ENCODE data around the gene KRTAP5-10. TPM values are rescaled to one million over a fixed set of nuclear protein-coding genes. Genes with fewer than 3 reads are reported as not detected.
A peak's percentile ranks its signal among the peaks of the same experiment; 100 is the strongest.
"Not testable (repeated sequence)": the region's sequence is repeated elsewhere in the genome, so short reads cannot be mapped to it uniquely, and the experiment has no call there.

The KRTAP5-10 gene
- polyA plus RNA-seq, 1 of the 3 experiments (the other 2 are of a cell fraction), result not detected

DNA sequence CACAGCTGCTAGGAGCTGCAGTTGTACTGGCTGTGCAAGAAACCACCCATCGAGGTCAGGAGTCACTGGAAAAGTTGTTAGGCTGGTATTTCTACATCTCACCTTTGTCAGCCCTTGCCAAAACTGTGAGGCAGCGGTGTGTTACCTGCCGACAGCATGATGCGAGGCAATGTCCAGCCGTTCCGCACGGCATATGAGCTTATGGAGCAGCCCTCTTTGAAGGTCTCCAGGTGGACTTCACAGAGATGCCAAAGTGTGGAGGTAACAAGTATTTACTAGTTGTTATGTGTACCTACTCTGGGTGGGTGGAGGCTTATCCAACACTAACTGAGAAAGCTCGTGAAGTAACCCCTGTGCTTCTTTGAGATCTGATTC is 24.2 kb downstream of the KRTAP5-10 start:
- H4K20me1 ChIP-seq (ENCODE audit: insufficient read depth); H3K4me2 ChIP-seq; H3K4me3 ChIP-seq (ENCODE audit: low read depth in 2 of 2, low read length in 1 of 2); H3K79me2 ChIP-seq (ENCODE audit: insufficient read depth); H3K36me3 ChIP-seq (replicated peaks in 1 of 2; ENCODE audit: control insufficient read depth in 1 of 2, insufficient read depth in 2 of 2, low read length in 1 of 2); H3K9me3 ChIP-seq; H3F3A ChIP-seq (replicated peaks; ENCODE audit: insufficient read depth); POLR2A ChIA-PET; H3K9me2 ChIP-seq; H3K9ac ChIP-seq; H3K27me3 ChIP-seq (ENCODE audit: insufficient read depth); H3K27ac ChIP-seq (ENCODE audit: low read depth in 2 of 2, low read length in 1 of 2); H3K4me1 ChIP-seq (ENCODE audit: control insufficient read depth in 1 of 2, insufficient read depth in 2 of 2, low read depth in 1 of 2, low read length in 1 of 2); DNase-seq; H2AFZ ChIP-seq (ENCODE audit: low read depth): not testable (repeated sequence)
- CTCF ChIA-PET, result interaction anchor here (2.2 kb wide), 1 partner anchor 9 kb away, joined by 13 read pairs; no protein-coding TSS in a partner anchor
- 43% methylated on average over 6 of the region's 8 CpGs for WGBS (ENCODE audit: low lambda C conversion rate)

DNA sequence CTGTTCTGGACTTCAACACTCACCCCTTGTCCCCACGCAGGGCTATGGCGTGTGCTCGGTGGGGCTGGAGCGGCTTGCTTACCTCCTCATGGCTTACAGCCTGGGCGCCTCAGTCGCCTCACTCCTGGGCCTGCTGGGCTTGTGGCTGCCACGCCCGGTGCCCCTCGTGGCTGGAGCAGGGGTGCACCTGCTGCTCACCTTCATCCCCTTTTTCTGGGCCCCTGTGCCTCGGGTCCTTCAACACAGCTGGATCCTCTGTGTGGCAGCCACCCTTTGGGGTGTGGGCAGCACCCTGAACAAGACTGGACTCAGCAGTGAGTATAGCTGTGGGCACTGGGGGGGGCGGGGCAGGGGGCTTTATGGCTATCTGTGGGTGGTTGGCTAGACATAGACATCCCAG is 37.9 kb downstream of the KRTAP5-10 start:
- H3K36me3 ChIP-seq (replicated peaks in 1 of 2; ENCODE audit: control insufficient read depth in 1 of 2, insufficient read depth in 2 of 2, low read length in 1 of 2); CTCF ChIA-PET; H3K9ac ChIP-seq; H3F3A ChIP-seq (replicated peaks; ENCODE audit: insufficient read depth); H3K4me3 ChIP-seq (ENCODE audit: low read depth in 2 of 2, low read length in 1 of 2); H3K79me2 ChIP-seq (ENCODE audit: insufficient read depth); H3K27me3 ChIP-seq (ENCODE audit: insufficient read depth); POLR2A ChIA-PET; H3K27ac ChIP-seq (ENCODE audit: low read depth in 2 of 2, low read length in 1 of 2); H3K9me2 ChIP-seq; H3K9me3 ChIP-seq; H3K4me2 ChIP-seq; H4K20me1 ChIP-seq (ENCODE audit: insufficient read depth); H2AFZ ChIP-seq (ENCODE audit: low read depth); H3K4me1 ChIP-seq (ENCODE audit: control insufficient read depth in 1 of 2, insufficient read depth in 2 of 2, low read depth in 1 of 2, low read length in 1 of 2): not testable (repeated sequence)
- DNase-seq, result peak; percentile 2
- 0% methylated on average over 1 of the region's 11 CpGs for WGBS (ENCODE audit: low lambda C conversion rate)

DNA sequence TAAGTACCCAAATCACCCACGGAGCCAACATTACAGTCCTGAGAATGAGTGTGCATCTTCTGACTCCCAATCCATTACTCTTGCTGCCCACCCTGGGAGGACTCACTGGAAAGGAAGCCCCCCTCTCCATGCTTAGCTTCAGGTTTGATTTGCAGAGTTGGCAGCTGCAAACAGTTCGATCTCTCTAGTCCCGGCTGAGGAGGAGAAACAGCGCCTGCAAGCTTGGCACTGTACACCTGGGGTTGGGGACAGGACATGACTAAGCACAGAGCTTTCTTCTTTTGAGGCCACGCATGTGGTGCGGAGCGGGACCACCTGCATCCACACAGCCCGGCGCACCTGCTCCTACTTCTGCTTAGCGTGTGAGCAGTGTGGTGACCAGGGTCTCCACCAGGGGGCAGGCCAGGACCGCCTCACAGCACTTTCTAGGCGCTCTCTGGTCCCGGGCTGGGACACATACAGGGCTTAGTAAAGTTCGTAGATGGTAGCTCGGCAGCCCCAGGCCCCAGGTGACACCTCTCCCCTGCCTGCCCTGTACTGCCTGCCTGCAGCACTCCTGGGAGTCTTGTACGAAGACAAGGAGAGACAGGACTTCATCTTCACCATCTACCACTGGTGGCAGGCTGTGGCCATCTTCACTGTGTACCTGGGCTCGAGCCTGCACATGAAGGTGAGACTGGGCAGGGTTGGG is 39.6 kb downstream of the KRTAP5-10 start:
- H2AFZ ChIP-seq (ENCODE audit: low read depth); H3K27ac ChIP-seq (ENCODE audit: low read depth in 2 of 2, low read length in 1 of 2); H3K4me3 ChIP-seq (ENCODE audit: low read depth in 2 of 2, low read length in 1 of 2); H3K4me1 ChIP-seq (ENCODE audit: control insufficient read depth in 1 of 2, insufficient read depth in 2 of 2, low read depth in 1 of 2, low read length in 1 of 2); H3K9me2 ChIP-seq; H3K4me2 ChIP-seq; H3K36me3 ChIP-seq (replicated peaks in 1 of 2; ENCODE audit: control insufficient read depth in 1 of 2, insufficient read depth in 2 of 2, low read length in 1 of 2); H3K9ac ChIP-seq; H3K27me3 ChIP-seq (ENCODE audit: insufficient read depth); H4K20me1 ChIP-seq (ENCODE audit: insufficient read depth); POLR2A ChIA-PET; H3K9me3 ChIP-seq; CTCF ChIA-PET; H3F3A ChIP-seq (replicated peaks; ENCODE audit: insufficient read depth); H3K79me2 ChIP-seq (ENCODE audit: insufficient read depth): not testable (repeated sequence)
- 3% methylated on average over 10 of the region's 17 CpGs for WGBS (ENCODE audit: low lambda C conversion rate)
- peak; percentile 7 for DNase-seq
- TF ChIP-seq, protein P1, sequence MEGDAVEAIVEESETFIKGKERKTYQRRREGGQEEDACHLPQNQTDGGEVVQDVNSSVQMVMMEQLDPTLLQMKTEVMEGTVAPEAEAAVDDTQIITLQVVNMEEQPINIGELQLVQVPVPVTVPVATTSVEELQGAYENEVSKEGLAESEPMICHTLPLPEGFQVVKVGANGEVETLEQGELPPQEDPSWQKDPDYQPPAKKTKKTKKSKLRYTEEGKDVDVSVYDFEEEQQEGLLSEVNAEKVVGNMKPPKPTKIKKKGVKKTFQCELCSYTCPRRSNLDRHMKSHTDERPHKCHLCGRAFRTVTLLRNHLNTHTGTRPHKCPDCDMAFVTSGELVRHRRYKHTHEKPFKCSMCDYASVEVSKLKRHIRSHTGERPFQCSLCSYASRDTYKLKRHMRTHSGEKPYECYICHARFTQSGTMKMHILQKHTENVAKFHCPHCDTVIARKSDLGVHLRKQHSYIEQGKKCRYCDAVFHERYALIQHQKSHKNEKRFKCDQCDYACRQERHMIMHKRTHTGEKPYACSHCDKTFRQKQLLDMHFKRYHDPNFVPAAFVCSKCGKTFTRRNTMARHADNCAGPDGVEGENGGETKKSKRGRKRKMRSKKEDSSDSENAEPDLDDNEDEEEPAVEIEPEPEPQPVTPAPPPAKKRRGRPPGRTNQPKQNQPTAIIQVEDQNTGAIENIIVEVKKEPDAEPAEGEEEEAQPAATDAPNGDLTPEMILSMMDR (IDR thresholded peaks at IDR 0.05), result 0 out of 2 replicates have a peak, but pooled peaks have one; percentile 17

DNA sequence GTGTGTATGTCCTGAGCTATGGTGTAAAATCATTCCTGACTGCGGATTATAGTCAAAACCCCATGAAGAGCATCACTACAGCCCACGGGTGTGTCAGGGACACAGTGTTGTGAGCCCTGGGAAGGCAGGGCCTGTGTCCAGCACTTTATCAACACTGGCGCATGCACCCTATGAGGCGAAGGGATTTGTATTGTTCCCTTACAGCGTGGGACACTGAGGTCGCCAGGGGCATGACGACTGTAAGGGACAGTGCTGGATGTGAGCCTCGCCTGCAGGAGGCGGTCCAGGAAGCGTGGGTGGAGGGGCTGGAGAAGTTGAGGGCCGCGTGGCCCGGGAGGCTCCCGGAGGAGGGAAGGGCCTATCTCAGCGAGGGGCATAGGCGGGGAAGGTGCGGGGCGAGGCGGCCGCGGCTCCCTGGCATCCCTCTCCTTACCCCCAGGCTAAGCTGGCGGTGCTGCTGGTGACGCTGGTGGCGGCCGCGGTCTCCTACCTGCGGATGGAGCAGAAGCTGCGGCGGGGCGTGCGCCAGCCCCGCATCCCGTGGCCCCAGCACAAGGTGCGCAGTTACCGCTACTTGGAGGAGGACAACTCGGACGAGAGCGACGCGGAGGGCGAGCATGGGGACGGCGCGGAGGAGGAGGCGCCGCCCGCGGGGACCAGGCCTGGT is 41.6 kb downstream of the KRTAP5-10 start:
- CTCF ChIA-PET; H3K4me1 ChIP-seq (ENCODE audit: control insufficient read depth in 1 of 2, insufficient read depth in 2 of 2, low read depth in 1 of 2, low read length in 1 of 2); H4K20me1 ChIP-seq (ENCODE audit: insufficient read depth); H3K4me2 ChIP-seq; POLR2A ChIA-PET; H3K9ac ChIP-seq; H3K27me3 ChIP-seq (ENCODE audit: insufficient read depth); H3K4me3 ChIP-seq (ENCODE audit: low read depth in 2 of 2, low read length in 1 of 2); H3F3A ChIP-seq (replicated peaks; ENCODE audit: insufficient read depth); H2AFZ ChIP-seq (ENCODE audit: low read depth); H3K36me3 ChIP-seq (replicated peaks in 1 of 2; ENCODE audit: control insufficient read depth in 1 of 2, insufficient read depth in 2 of 2, low read length in 1 of 2); H3K9me2 ChIP-seq; H3K27ac ChIP-seq (ENCODE audit: low read depth in 2 of 2, low read length in 1 of 2); H3K79me2 ChIP-seq (ENCODE audit: insufficient read depth); DNase-seq; H3K9me3 ChIP-seq: not testable (repeated sequence)
- WGBS (ENCODE audit: low lambda C conversion rate), result 78% methylated on average over 44 of the region's 48 CpGs

DNA sequence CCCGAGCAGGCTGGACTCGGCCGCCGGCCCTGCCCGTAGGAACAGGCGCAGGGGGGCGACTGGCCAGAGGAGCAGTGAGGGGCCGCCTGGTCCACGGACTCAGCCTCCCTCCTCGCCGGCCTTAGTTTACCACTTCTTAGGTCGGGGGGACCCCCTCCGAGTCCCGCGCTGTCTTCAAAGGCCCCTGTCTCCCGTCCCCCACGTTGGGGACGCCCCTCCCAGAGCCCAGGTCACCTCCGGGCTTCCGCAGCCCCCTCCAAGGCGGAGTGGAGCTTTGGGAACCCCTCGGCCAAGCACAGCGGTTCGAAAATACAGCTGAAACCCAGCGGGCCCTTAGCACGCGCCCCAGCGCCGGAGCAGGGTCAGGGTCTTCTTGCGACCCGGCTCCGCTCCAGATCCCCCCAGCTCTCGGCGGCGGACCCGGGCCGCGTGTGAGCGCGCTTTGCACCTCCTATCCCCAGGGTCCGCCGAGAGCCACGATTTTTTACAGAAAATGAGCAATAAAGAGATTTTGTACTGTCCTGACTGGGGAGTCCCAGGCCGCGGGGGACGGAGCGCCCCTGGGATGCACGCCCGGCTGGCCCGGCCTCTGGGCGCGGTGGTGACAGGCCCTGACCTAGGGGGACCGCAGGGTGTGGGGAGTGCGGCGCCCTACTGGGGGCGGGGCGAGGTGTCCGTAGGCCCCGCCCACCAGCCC is 42.3 kb downstream of the KRTAP5-10 start:
- peak; percentile 9 for DNase-seq
- H3K4me2 ChIP-seq; POLR2A ChIA-PET; H2AFZ ChIP-seq (ENCODE audit: low read depth); H3K9me2 ChIP-seq; H4K20me1 ChIP-seq (ENCODE audit: insufficient read depth); H3K27me3 ChIP-seq (ENCODE audit: insufficient read depth); H3K4me1 ChIP-seq (ENCODE audit: control insufficient read depth in 1 of 2, insufficient read depth in 2 of 2, low read depth in 1 of 2, low read length in 1 of 2); H3K4me3 ChIP-seq (ENCODE audit: low read depth in 2 of 2, low read length in 1 of 2); H3K27ac ChIP-seq (ENCODE audit: low read depth in 2 of 2, low read length in 1 of 2); H3K36me3 ChIP-seq (replicated peaks in 1 of 2; ENCODE audit: control insufficient read depth in 1 of 2, insufficient read depth in 2 of 2, low read length in 1 of 2); CTCF ChIA-PET; H3K79me2 ChIP-seq (ENCODE audit: insufficient read depth); H3F3A ChIP-seq (replicated peaks; ENCODE audit: insufficient read depth); H3K9me3 ChIP-seq; H3K9ac ChIP-seq: not testable (repeated sequence)
- 84% methylated on average over 35 of the region's 59 CpGs for WGBS (ENCODE audit: low lambda C conversion rate)

All from SK-N-SH (cell line).